ENCODE measurements around the gene CCR9.
"Not testable (repeated sequence)": the region's sequence is repeated elsewhere in the genome, so short reads cannot be mapped to it uniquely, and the experiment has no call there.

Gene CCR9, protein sequence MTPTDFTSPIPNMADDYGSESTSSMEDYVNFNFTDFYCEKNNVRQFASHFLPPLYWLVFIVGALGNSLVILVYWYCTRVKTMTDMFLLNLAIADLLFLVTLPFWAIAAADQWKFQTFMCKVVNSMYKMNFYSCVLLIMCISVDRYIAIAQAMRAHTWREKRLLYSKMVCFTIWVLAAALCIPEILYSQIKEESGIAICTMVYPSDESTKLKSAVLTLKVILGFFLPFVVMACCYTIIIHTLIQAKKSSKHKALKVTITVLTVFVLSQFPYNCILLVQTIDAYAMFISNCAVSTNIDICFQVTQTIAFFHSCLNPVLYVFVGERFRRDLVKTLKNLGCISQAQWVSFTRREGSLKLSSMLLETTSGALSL

GRCh38 chr3:45885979-45886705, at the start of gene CCR9:
Gene CCR9, plus strand, starts transcription at chr3:45886543. Its CDS starts 8,391 bp downstream, at chr3:45894934.
- no peak for DNase-seq (ENCODE audit: insufficient read length, low spot score)
- no peak for FAIRE-seq

DNA sequence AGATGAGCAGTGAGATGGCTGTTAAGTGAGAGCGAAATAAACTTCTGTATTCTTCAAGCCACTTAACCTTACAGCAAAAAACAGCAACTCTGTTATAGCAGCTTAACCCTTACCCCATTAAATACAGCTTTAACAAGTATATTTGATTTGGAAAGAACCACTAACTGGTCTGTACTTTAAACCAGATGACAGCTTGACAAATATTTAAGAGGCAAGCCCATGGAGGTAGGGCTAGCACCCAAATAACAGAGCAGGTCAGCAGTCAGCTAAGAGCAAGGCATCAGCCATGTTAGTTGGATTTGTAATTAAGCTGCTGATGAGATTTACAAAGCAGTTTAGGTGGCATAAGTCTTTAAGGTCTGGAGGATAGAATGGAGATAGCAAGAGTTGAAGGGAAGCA, 47.9 kb upstream of the CCR9 start:
- FAIRE-seq, result no peak
- no peak for DNase-seq (ENCODE audit: insufficient read length, low spot score)

GRCh38 chr3:45841420-45841756, 45.0 kb upstream of the CCR9 start:
- no peak for FAIRE-seq
- DNase-seq (ENCODE audit: insufficient read length, low spot score), result no peak

- DNase-seq (ENCODE audit: insufficient read length, low spot score) (peak; percentile 71), FAIRE-seq (peak; percentile 98)
Observed at GRCh38 chr3:45841757-45842491, 44.4 kb upstream of the CCR9 start, which contains the start of gene LZTFL1. Gene LZTFL1, minus strand, starts transcription at chr3:45842119. Its CDS starts 128 bp downstream, at chr3:45841991.

GRCh38 chr3:45842851-45843625, 43.3 kb upstream of the CCR9 start:
- DNase-seq (ENCODE audit: insufficient read length, low spot score) (no peak), FAIRE-seq (no peak)

DNA sequence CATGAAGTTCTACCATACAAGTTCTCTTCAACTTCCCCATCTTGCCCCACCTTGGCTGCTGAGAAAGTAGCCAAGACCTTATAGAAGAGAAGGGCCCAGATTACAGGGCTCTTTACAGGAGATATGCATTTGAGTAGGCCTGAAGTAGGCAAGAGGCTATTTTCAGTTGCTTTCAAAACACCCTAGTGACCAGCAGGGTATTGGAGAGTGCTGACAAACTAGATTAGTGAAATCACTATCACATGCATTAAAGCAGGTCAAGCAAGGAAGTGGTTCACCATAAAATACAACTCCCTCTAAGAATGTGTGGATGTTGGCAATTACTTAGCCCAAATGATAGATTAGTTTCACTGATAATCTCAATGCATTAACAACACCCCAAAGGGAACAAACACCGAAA, 41.7 kb upstream of the CCR9 start:
- FAIRE-seq (no peak), DNase-seq (ENCODE audit: insufficient read length, low spot score) (no peak)

DNA sequence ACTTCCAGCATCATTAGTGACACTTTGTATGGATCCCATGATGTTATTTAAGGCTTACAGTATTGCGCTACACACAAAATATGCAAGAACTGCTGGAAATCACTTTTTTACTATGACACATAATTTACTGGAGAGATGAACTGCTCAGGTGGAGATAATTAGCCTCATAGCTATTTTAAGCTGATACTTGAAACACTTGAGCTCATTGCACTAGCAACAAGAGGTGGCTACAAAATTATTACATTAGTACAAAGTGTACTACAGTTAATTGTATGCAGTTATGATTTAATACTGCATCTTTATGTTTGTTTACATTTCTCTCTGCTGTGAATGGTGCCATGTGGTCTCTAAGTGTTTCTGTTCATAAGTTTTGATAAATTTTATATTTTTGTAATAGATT, 38.0 kb upstream of the CCR9 start:
- FAIRE-seq, result no peak
- no peak for DNase-seq (ENCODE audit: insufficient read length, low spot score)

GRCh38 chr3:45852828-45853227, 33.5 kb upstream of the CCR9 start:
- FAIRE-seq (peak; percentile 89), DNase-seq (ENCODE audit: insufficient read length, low spot score) (no peak)

DNA sequence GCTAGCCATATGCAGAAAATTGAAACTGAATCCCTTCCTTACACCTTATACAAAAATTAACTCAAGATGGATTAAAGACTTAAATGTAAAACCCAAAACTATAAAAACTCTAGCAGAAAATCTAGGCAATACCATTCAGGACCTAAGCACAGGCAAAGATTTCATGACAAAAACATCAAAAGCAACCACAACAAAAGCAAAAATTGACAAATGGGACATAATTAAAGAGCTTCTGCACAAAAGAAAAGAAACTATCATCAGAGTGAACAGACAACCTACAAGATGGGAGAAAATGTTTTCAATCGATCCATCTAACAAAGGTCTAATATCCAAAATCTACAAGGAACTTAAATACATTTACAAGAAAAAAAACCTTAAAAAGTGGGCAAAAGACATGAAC, 30.0 kb upstream of the CCR9 start:
- DNase-seq (ENCODE audit: insufficient read length, low spot score); FAIRE-seq: not testable (repeated sequence)

- DNase-seq (ENCODE audit: insufficient read length, low spot score); FAIRE-seq: not testable (repeated sequence)
Observed at GRCh38 chr3:45857024-45857423, 29.3 kb upstream of the CCR9 start.

DNA sequence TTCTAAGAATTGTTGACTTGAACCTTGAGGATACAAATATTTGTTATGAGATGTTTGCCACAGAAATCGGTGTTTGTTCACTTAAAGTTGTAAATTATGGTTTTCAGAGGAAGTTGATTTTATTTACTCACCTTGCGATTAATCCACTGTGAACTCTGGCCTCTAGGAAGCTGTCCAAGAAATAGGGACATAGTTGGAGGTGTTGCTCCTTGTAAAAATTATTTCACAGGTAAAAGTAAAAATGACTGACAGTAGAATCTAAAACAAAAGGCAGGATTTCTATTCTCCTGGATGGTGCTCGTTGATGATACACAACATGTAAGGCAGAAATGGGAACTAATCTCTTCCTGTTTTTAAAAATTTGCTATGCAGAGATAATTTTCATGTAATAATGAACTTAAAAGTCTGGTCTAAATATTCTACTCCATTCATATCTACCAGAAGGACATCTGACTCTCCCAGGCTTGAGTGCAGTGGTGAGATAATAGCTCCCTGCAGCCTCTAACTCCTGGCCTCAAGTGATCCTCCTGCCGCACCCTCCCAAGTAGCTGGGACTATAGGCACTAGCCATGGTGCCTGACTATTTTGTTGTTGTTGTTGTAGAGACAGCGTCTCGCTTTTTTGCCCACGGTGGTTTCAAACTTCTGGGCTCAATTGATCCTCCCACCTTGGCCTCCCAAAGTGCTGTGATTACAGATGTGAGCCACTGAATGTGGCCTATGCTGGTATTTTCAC, 27.4 kb upstream of the CCR9 start:
- DNase-seq (ENCODE audit: insufficient read length, low spot score), result no peak
- no peak for FAIRE-seq

DNA sequence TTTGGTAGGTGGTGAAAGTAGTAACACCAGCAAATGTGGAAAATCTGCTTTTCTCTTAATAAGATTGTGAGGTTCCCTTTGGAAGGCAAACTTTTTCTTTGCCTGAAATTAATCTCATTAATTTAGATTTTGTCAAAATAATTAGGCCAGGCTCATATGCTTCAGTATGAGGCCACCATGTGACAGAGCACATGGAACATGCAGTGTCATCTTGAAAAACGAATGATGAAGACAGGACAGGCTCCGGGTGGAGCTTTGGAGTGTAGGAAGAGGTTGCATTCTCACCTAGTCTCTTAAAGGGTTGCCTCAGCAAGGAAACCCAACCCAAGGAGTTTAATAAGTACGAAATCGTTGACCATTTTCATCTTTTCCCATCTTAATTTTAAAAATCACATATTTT, 25.9 kb upstream of the CCR9 start:
- DNase-seq (ENCODE audit: insufficient read length, low spot score), result no peak
- no peak for FAIRE-seq

DNA sequence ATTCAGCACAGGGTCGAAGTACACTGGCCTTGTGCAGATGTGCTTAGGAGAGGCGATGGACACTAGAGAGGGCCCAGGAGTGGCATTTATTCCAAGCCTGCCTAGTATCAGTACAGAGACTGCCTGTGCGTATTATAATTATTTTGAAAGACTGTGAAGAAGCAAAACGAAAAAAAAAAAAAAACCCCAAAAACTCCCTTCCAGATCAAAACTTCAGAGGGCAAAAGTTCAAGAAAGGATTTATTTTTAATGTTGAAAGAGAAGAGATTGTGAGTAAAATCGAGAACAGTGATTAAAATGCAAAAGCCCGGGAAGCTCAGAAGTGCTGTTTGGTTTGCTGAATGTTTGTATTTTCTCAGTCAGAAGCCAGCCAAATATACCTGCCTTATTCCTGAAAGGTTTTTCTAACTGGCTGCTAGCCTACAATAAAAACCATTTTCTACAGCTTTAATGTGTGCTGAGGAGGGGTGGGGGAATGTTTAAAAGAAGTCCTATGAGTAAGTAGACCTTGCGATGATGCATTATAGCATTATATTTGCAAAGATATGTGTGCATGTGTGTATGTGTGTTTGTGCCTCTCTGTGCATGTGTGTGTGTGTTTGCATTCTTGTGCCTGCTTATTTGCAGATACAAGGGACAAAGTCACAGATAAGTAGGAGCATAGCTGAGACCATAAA, 25.2 kb upstream of the CCR9 start:
- FAIRE-seq, result peak; percentile 78
- no peak for DNase-seq (ENCODE audit: insufficient read length, low spot score)

DNA sequence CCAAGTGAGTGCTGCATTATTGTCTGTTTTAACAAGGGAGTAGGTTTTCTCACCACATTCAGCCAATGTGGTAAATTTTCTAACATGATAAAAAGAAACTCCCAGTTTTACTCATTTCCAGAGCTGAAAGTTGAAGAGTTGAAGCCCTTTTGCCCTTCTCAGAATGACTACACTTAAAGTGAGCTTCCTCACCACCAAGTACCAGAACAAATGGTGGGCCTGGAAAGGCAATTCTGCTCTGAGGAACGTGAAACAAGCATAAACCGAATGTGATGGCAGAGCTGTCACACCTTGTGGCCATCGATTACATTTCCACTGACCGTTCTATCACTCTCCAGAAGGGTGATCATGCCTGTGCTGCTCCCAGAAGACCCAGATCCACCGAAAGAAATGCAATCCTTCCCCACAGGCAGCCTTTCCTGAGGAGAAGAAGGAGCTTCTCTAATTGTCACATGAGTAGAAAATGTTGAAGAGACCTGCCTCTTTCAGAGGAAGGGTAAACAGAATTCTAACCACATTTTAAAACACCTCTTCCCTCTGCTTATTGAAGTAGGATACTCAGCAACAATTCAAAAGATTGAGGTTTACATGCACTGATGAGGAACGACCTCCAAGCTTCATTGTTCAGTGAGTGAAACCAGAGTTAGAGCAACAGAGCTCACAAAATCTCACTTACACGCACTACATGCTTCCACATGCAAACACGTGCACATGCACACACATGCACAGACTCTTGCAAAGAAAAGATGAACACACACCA, 21.4 kb upstream of the CCR9 start:
- DNase-seq (ENCODE audit: insufficient read length, low spot score), result no peak
- FAIRE-seq, result peak; percentile 98

DNA sequence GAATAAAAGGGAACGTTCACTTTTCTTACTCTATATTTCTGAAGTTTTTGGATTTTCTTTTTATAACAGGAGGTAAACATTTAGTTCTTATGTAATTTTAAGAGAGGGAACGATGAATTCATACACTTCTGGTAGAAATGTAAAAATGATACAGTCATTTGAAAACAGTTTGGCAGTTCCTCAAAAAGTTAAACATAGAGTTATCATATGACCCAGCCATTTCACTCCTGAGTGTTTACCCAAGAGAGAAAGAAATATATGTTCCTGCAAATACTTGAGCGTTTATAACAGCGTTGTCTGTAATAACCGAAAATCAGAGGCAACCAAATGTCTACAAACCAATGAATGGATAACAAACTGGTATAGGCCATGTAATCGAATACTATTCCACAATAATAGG, 20.8 kb upstream of the CCR9 start:
- FAIRE-seq (no peak), DNase-seq (ENCODE audit: insufficient read length, low spot score) (no peak)

DNA sequence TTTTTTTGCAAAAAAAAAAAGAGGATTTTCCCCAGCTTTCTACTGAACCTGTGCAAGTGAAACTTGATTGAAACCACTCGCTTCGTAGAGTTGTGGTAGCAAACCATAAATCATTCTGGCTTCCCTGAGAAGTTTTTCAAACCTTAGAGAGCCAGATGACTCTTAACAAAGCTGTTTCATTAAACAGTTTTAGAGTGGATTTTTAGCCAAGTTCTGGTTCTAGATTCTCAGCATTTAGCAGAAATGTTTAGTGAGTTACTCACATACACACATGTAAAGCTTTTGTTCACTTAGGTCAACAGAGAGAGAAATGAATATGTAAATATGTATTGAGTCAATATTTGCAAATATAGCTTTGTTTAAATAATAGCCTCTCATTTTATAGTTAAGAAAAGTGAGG, 18.1 kb upstream of the CCR9 start:
- FAIRE-seq (no peak), DNase-seq (ENCODE audit: insufficient read length, low spot score) (no peak)

DNA sequence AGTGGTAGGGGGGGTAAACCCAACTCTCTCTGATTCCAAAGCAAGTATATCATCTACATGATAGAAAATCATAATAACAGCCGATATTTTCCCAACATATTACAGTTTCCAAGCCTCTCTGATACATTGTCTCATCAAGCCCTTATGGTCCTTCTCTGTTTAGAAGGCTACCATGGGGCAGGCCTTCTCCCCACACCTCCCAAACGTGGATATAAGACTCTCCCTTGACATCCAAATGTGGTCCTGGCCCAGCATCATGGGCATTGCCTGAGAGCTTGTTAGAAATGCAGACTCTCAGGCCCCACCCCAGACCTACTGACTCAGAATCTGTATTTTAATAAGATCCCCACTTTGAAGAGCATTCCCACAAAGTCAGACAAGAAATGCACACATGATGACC, 17.7 kb upstream of the CCR9 start:
- FAIRE-seq, result no peak
- DNase-seq (ENCODE audit: insufficient read length, low spot score), result no peak

GRCh38 chr3:45869638-45870037, 16.7 kb upstream of the CCR9 start:
- FAIRE-seq (no peak), DNase-seq (ENCODE audit: insufficient read length, low spot score) (no peak)

GRCh38 chr3:45870099-45870498, 16.2 kb upstream of the CCR9 start:
- DNase-seq (ENCODE audit: insufficient read length, low spot score), result no peak
- FAIRE-seq, result no peak
